H1 (cell line): ENCODE results near the gene CYB561D2. TPM values are rescaled to one million over a fixed set of nuclear protein-coding genes. Genes with fewer than 3 reads are reported as not detected.

Source experiments
- CTCF ChIA-PET: fragments of 300-600 bp; sonication (Branson Sonifier 250); formaldehyde crosslinking; loops from one replicate; lab custom pipeline; 2021; ENCODE audit not compliant: partially characterized antibody; lab: Charles Lee
- POLR2A ChIA-PET: fragments of 300-600 bp; sonication (Branson Sonifier 250); formaldehyde crosslinking; loops from one replicate; lab custom pipeline; 2021; ENCODE audit warnings: inconsistent platforms; ENCODE audit not compliant: partially characterized antibody; lab: Charles Lee
- DNase-seq, 2 experiments: peaks; one replicate each; pipeline versions ENCODE4 v3.0.0 to v3.0.0-alpha.2; 2010 to 2022; ENCODE audit warnings: low spot score in 2 of 2, low read depth in 1 of 2, mixed read lengths in 1 of 2
- FAIRE-seq: peaks from 2 replicates; lab custom pipeline; 2011; peaks lifted over from hg19 to GRCh38; lab: Jason Lieb, UNC
- H2AFZ ChIP-seq: 2 replicates; pipeline ENCODE4 v1.8.1; 2012; ENCODE audit warnings: low read length, inconsistent platforms
- H2AK5ac ChIP-seq: 2 replicates; pipeline ENCODE4 v1.6.1; 2013; ENCODE audit warnings: low read depth, low read length
- H2BK120ac ChIP-seq: replicated peaks from 2 replicates; pipeline ENCODE3; 2013; ENCODE audit warnings: low read depth, low read length, inconsistent platforms
- H2BK12ac ChIP-seq: 2 replicates; pipeline ENCODE4 v1.6.1; 2013; ENCODE audit warnings: low read depth, low read length
- H2BK15ac ChIP-seq: 2 replicates; pipeline ENCODE4 v1.6.1; 2013; ENCODE audit warnings: low read length
- H2BK20ac ChIP-seq: 2 replicates; pipeline ENCODE4 v1.6.1; 2013; ENCODE audit warnings: low read length
- H2BK5ac ChIP-seq: 2 replicates; pipeline ENCODE4 v1.6.1; 2013; ENCODE audit warnings: low read depth, low read length
- H3K14ac ChIP-seq: 2 replicates; pipeline ENCODE4 v1.6.1; 2013; ENCODE audit warnings: inconsistent platforms; ENCODE audit not compliant: insufficient read length
- H3K18ac ChIP-seq: 2 replicates; pipeline ENCODE4 v1.6.1; 2013; ENCODE audit warnings: low read length; ENCODE audit errors: extremely low read depth
- H3K23ac ChIP-seq: 2 replicates; pipeline ENCODE4 v1.6.1; 2013; ENCODE audit warnings: inconsistent platforms; ENCODE audit not compliant: insufficient read length
- H3K23me2 ChIP-seq: 2 replicates; pipeline ENCODE4 v1.6.1; 2013; ENCODE audit warnings: low read depth, low read length
- H3K27ac ChIP-seq: 2 replicates; pipeline ENCODE4 v1.6.1; 2011; ENCODE audit warnings: low read depth, low read length, inconsistent platforms
- H3K27me3 ChIP-seq, 4 experiments: replicated peaks in 1 of 4; 1 replicate in 1 of 4; 2 replicates in 3 of 4; pipeline versions ENCODE4 v1.6.1 to v1.8.1; 2011 to 2013; ENCODE audit warnings: low read length in 3 of 4, mild to moderate bottlenecking in 3 of 4, inconsistent platforms in 2 of 4, mixed read lengths in 2 of 4, moderate library complexity in 1 of 4; ENCODE audit not compliant: control insufficient read depth in 3 of 4, insufficient read depth in 3 of 4; ENCODE audit errors: extremely low read depth in 1 of 4
- H3K36me3 ChIP-seq, 4 experiments: 2 replicates each; pipeline versions ENCODE4 v1.6.1 to v1.8.1; 2011 to 2013; ENCODE audit warnings: mild to moderate bottlenecking in 4 of 4, low read length in 3 of 4, moderate library complexity in 2 of 4, control low read depth in 1 of 4, inconsistent platforms in 1 of 4; ENCODE audit not compliant: insufficient read depth in 4 of 4, control insufficient read depth in 2 of 4
- H3K4ac ChIP-seq: replicated peaks from 2 replicates; pipeline ENCODE3; 2013; ENCODE audit warnings: low read length, low read depth, mixed read lengths, inconsistent platforms; ENCODE audit not compliant: insufficient read length
- H3K4me1 ChIP-seq, 4 experiments: replicated peaks in 1 of 4; 1 replicate in 1 of 4; 2 replicates in 3 of 4; pipeline versions ENCODE4 v1.6.1 to v1.8.1; 2011 to 2013; ENCODE audit warnings: low read length in 3 of 4, inconsistent platforms in 2 of 4, mixed read lengths in 1 of 4; ENCODE audit not compliant: insufficient read depth in 4 of 4, control insufficient read depth in 3 of 4
- H3K4me2 ChIP-seq, 2 experiments: 2 replicates each; pipeline versions ENCODE4 v1.6.1 to v1.8.1; 2011 to 2013; ENCODE audit warnings: low read depth in 2 of 2, low read length in 2 of 2, control low read depth in 1 of 2, inconsistent platforms in 1 of 2, mild to moderate bottlenecking in 1 of 2; ENCODE audit not compliant: insufficient read depth in 1 of 2
- H3K4me3 ChIP-seq, 4 experiments: fragments of 200-600, 300-600 bp in 1 of 4; sonication (generic), shearing (Covaris generic), sonication (Bioruptor Twin) in 1 of 4; 2 replicates each; pipeline versions ENCODE4 v1.5.1 to v1.8.1; 2011 to 2016; ENCODE audit warnings: low read length in 4 of 4, low read depth in 3 of 4, control low read depth in 2 of 4, inconsistent platforms in 2 of 4, mild to moderate bottlenecking in 2 of 4, mixed read lengths in 1 of 4, moderate library complexity in 1 of 4; ENCODE audit not compliant: insufficient read depth in 2 of 4; ENCODE audit errors: extremely low read depth in 1 of 4
- H3K56ac ChIP-seq: replicated peaks from 2 replicates; pipeline ENCODE3; 2013; ENCODE audit warnings: low read depth, mild to moderate bottlenecking, mixed read lengths, low read length, inconsistent platforms; ENCODE audit not compliant: insufficient read length
- H3K79me1 ChIP-seq: 2 replicates; pipeline ENCODE4 v1.6.1; 2013; ENCODE audit warnings: low read depth, low read length, control low read depth
- H3K79me2 ChIP-seq, 2 experiments: 2 replicates each; pipeline versions ENCODE4 v1.6.1 to v1.8.1; 2012 to 2013; ENCODE audit warnings: low read length in 2 of 2, mild to moderate bottlenecking in 2 of 2, inconsistent platforms in 1 of 2; ENCODE audit not compliant: insufficient read depth in 2 of 2, control insufficient read depth in 1 of 2
- H3K9ac ChIP-seq, 4 experiments: replicated peaks in 1 of 4; 1 replicate in 1 of 4; 2 replicates in 3 of 4; pipeline versions ENCODE4 v1.6.1 to v1.8.1; 2011 to 2013; ENCODE audit warnings: low read depth in 3 of 4, low read length in 3 of 4, control low read depth in 2 of 4, mild to moderate bottlenecking in 2 of 4, moderate library complexity in 2 of 4, inconsistent platforms in 1 of 4; ENCODE audit errors: extremely low read depth in 1 of 4
- H3K9me3 ChIP-seq, 2 experiments: 2 replicates each; pipeline versions ENCODE4 v1.6.1 to v1.8.1; 2012 to 2013; ENCODE audit warnings: mild to moderate bottlenecking in 2 of 2, moderate library complexity in 2 of 2, control low read depth in 1 of 2, inconsistent platforms in 1 of 2, low read depth in 1 of 2, low read length in 1 of 2, mixed read lengths in 1 of 2; ENCODE audit not compliant: insufficient read depth in 2 of 2
- H4K20me1 ChIP-seq, 2 experiments: replicated peaks in 1 of 2; 2 replicates each; pipeline versions ENCODE3 to v1.8.1; 2011 to 2013; ENCODE audit warnings: inconsistent platforms in 2 of 2, low read length in 2 of 2, mild to moderate bottlenecking in 1 of 2; ENCODE audit not compliant: insufficient read depth in 2 of 2, control insufficient read depth in 1 of 2
- H4K5ac ChIP-seq: 2 replicates; pipeline ENCODE4 v1.6.1; 2013; ENCODE audit warnings: low read length, low read depth, mixed read lengths, inconsistent platforms; ENCODE audit not compliant: insufficient read length
- H4K8ac ChIP-seq: 2 replicates; pipeline ENCODE4 v1.8.0; 2013; ENCODE audit warnings: mild to moderate bottlenecking, moderate library complexity, low read length, inconsistent platforms; ENCODE audit not compliant: insufficient read depth; ENCODE audit errors: extremely low read depth
- H4K91ac ChIP-seq: replicated peaks from 2 replicates; pipeline ENCODE3; 2013; ENCODE audit warnings: low read length, mixed read lengths, inconsistent platforms; ENCODE audit not compliant: insufficient read length
- CREB1 ChIP-seq: IDR thresholded peaks from 2 replicates; pipeline ENCODE4 v1.6.1; 2012; ENCODE audit warnings: inconsistent platforms
- GABPA ChIP-seq: IDR thresholded peaks from 2 replicates; pipeline ENCODE4 v1.6.1; 2011; ENCODE audit warnings: mild to moderate bottlenecking, low read length, moderate library complexity, borderline replicate concordance; ENCODE audit not compliant: insufficient read depth
- RAD21 ChIP-seq, 2 experiments: IDR thresholded peaks in 1 of 2; conservative IDR thresholded peaks in 1 of 2; 2 replicates each; pipeline ENCODE4 v1.6.1; 2011; ENCODE audit warnings: low read depth in 2 of 2, low read length in 2 of 2, improper control_type of control experiment in 1 of 2, inconsistent platforms in 1 of 2, mild to moderate bottlenecking in 1 of 2, moderate library complexity in 1 of 2
- WGBS, 2 experiments: shearing (Covaris generic) in 1 of 2; methylation state at CpG; one replicate each; pipeline versions ENCODE4 v1.1.6 to v1.1.7; 2013 to 2015; ENCODE audit warnings: low lambda C conversion rate in 2 of 2, mixed read lengths in 2 of 2, inconsistent platforms in 1 of 2, low coverage in 1 of 2, missing lambda C conversion rate in 1 of 2; ENCODE audit not compliant: insufficient replicate concordance in 2 of 2, insufficient coverage in 1 of 2, insufficient read length in 1 of 2; ENCODE audit errors: extremely low coverage in 1 of 2, missing lambda C conversion rate in 1 of 2; 5-methylcytosine and 5-hydroxymethylcytosine counted together
- polyA plus RNA-seq, 7 experiments: library from polyadenylated mRNA; depleted of rRNA in 3 of 7; stranded (reverse) in 5 of 7; unstranded in 2 of 7; fragments of >200 nt in 5 of 7; fragments of 200-250 nt in 2 of 7; gene quantifications; 1 replicate in 5 of 7; 2 replicates in 1 of 7; 4 replicates in 1 of 7; pipeline versions ENCODE4 v1.2.1 to v1.2.3, GENCODE V29; 2011 to 2013; ENCODE audit warnings: missing spikeins in 2 of 7, mixed read lengths in 2 of 7
- total RNA-seq: library from RNA; stranded (reverse); fragmentation: NEBNext Ultra II Directional; extraction: Animal tissue kit (Norgen Biotek cat#: 25700); gene quantifications from 2 replicates; pipeline ENCODE4 v1.2.1, GENCODE V29; 2021
- TF ChIP-seq, protein P1 (sequence below): IDR thresholded peaks from 2 replicates; pipeline ENCODE4 v1.6.1; 2012; ENCODE audit warnings: inconsistent platforms
- TF ChIP-seq, protein P2 (sequence below), 3 experiments: IDR thresholded peaks; 1 replicate in 2 of 3; 2 replicates in 1 of 3; pipeline versions ENCODE4 v1.5.1 to v1.6.1; 2011; ENCODE audit warnings: low read length in 3 of 3, mild to moderate bottlenecking in 3 of 3, inconsistent platforms in 2 of 3, low read depth in 1 of 3, moderate library complexity in 1 of 3; ENCODE audit not compliant: insufficient read depth in 1 of 3; ENCODE audit errors: control extremely low read depth in 1 of 3

CYB561D2 gene
- total and polyA plus RNA-seq, 2 of the 8 experiments (the other 6 are each of a cell fraction or from before 2014, with no cell fraction given) = 9.8 to 34.0 TPM

DNA sequence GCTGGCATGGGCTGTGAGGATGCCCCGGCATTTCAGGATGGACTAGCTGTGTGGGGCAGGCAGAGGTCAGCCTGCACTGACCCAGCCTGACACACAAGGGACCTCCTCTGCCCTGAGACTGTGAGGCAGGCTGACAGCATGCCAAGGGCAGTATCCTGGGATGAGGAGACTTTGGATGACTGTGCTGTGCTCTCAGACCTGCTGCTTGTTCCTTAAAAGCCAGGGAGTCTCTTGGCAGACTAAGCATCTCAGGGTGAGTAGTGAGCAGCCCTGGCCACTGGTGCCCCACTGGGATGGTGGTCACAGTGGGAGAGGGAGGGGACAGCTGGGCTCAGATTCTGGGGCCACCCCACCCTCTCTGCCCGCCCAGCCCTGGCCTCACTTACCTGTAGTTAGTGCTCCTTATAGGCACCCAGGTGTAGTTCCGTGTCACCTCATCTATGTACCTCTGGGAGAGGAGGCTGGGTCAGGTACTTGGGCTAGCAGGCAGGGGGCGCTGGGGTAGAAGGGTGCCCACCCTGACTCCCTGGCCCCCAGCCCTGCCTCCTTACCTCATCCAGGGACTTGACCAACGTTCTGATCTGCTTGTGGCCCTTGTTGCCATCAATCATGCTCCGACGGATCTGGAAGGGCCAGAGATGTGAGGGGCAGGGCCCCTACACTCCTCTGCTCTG, 24.7 kb downstream of the CYB561D2 start:
- Histone ChIP-seq H2AK5ac (peak overlapping the region; percentile 47; the same call in 1 of the 2 replicates), H3K4me1 (peaks cover 0 to 34% (median 21%) of the 10 kb centered on the region in 4 experiments; a peak in 6 of 7 replicates), H3K14ac (no peak overlapping the region), H3K23ac (no peak overlapping the region), H2BK12ac (peak overlapping the region; percentile 90; the same call in 1 of the 2 replicates), H3K27ac (no peak overlapping the region), H2BK120ac (peak overlapping the region; percentile 55), H4K5ac (peak overlapping the region; percentile 12), H3K79me2 (no peaks in the 10 kb centered on the region), H2BK5ac (0 out of 2 replicates have a peak overlapping the region, but pooled peaks have one; percentile 16), H3K4me2 (no peak overlapping the region), H2AFZ (no peak overlapping the region), H2BK20ac (0 out of 2 replicates have a peak overlapping the region, but pooled peaks have one; percentile 11), H3K4ac (no peak overlapping the region), H3K56ac (no peak overlapping the region), H3K4me3 (no peak overlapping the region), H3K23me2 (0 out of 2 replicates have a peak, but pooled peaks cover 2% of the 10 kb centered on the region), H3K9me3 (no peaks in the 10 kb centered on the region), H4K91ac (peak overlapping the region; percentile 91), H4K8ac (peak overlapping the region; percentile 57; the same call in 1 of the 2 replicates), H3K36me3 (no peaks in the 10 kb centered on the region), H3K27me3 (no peaks in the 10 kb centered on the region; a peak in 1 of 7 replicates), H3K18ac (no peak overlapping the region), H3K79me1 (no peaks in the 10 kb centered on the region), H3K9ac (no peak overlapping the region), H2BK15ac (no peak overlapping the region), H4K20me1 (peaks cover 2 to 4% of the 10 kb centered on the region in 2 experiments)
- 72% methylated on average over 7 of the region's 7 CpGs; no CpG with 5 or more reads in 1 of the 2 experiments for WGBS, 2 experiments
- FAIRE-seq (no peak), DNase-seq (no peak)
- ChIA-PET CTCF (interaction anchor here (0.6 to 3.0 kb wide), 19 partner anchors 10 to 1619 kb away, joined by 3 to 12 read pairs (median 5); no protein-coding TSS in a partner anchor), POLR2A (interaction anchor here (0.7 to 1.4 kb wide), 5 partner anchors 10 to 111 kb away, joined by 3 to 5 read pairs (median 3); no protein-coding TSS in a partner anchor)
- TF ChIP-seq RAD21 (IDR thresholded peaks at IDR 0.05 in 1 of 2, conservative IDR thresholded peaks at IDR 0.05 in 1 of 2; ENCODE audit: low read depth in 2 of 2, low read length in 2 of 2) (peak; percentile 37 to 50), GABPA (no peak), CREB1 (no peak)
- TF ChIP-seq, protein P1, sequence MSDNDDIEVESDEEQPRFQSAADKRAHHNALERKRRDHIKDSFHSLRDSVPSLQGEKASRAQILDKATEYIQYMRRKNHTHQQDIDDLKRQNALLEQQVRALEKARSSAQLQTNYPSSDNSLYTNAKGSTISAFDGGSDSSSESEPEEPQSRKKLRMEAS = no peak
- TF ChIP-seq, protein P2, sequence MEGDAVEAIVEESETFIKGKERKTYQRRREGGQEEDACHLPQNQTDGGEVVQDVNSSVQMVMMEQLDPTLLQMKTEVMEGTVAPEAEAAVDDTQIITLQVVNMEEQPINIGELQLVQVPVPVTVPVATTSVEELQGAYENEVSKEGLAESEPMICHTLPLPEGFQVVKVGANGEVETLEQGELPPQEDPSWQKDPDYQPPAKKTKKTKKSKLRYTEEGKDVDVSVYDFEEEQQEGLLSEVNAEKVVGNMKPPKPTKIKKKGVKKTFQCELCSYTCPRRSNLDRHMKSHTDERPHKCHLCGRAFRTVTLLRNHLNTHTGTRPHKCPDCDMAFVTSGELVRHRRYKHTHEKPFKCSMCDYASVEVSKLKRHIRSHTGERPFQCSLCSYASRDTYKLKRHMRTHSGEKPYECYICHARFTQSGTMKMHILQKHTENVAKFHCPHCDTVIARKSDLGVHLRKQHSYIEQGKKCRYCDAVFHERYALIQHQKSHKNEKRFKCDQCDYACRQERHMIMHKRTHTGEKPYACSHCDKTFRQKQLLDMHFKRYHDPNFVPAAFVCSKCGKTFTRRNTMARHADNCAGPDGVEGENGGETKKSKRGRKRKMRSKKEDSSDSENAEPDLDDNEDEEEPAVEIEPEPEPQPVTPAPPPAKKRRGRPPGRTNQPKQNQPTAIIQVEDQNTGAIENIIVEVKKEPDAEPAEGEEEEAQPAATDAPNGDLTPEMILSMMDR (IDR thresholded peaks at IDR 0.05; ENCODE audit: control extremely low read depth in 1 of 3, insufficient read depth in 1 of 3, low read depth in 1 of 3, low read length in 3 of 3) = peak in 2 of 3 experiments; percentile 55 to 60; a peak in 3 of 4 replicates
